GM12801 (cell line): ENCODE results near the gene FADS2.

ENCODE experiments used
- CTCF ChIP-seq: IDR thresholded peaks from one replicate; pipeline ENCODE4 v1.5.1; 2011; ENCODE audit warnings: control low read depth; ENCODE audit not compliant: insufficient read length; ENCODE audit errors: extremely low read depth

The FADS2 gene

DNA sequence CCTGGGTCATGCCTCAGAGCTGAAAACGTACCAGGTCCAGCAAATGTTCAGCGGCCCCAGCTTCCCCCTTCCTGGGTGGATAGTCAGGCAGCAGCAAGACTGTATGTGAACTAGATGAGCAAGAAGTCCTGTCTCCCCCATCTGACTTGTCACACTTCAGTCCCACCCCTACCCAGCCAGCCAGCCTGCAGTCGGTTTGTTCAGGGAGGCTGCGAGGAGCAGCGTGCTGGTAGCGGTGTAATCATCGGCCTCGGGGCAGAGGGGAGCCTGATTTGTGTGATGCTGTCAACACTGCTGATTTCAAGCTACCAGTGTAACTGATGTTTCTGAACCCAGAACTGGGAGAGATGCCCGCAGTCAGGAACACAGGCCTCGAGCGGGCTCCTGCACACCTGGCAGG lies 45.3 kb upstream of the FADS2 start:
- TF ChIP-seq CTCF: no peak

- no peak for TF ChIP-seq CTCF
Measured at GRCh38 chr11:61783717-61784505, 44.2 kb upstream of the FADS2 start.

- no peak for TF ChIP-seq CTCF
Measured at GRCh38 chr11:61784506-61784805, 43.6 kb upstream of the FADS2 start.

DNA sequence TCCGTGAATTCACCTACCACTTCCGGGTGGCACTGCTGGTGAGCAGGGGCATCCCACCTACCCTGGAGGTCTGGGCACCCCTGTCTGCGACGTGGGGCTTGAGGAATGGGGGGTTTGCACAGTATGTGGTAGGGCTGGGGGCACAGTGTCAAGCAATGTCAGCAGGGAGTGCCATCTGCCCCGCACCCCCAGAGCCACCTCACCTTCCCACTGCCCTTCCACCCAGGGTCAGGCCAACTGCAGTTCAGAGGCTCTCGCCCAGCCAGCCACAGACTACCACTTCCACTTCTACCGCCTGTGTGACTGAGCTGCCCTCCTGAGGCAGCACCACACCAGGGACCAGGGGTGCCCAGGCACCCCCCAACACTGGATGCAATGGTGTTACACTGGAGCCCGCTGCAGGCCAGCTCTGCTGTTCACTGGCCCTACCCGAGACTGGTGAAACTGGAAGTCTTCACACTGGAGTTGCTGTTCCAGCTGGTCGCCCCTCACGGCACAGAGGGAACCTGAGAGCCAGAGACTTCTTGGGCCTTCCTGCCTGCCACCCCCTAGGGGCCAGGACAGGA lies 42.2 kb upstream of the FADS2 start:
- no peak for TF ChIP-seq CTCF

GRCh38 chr11:61787928-61788491 lies 40.1 kb upstream of the FADS2 start:
- TF ChIP-seq CTCF: no peak

DNA sequence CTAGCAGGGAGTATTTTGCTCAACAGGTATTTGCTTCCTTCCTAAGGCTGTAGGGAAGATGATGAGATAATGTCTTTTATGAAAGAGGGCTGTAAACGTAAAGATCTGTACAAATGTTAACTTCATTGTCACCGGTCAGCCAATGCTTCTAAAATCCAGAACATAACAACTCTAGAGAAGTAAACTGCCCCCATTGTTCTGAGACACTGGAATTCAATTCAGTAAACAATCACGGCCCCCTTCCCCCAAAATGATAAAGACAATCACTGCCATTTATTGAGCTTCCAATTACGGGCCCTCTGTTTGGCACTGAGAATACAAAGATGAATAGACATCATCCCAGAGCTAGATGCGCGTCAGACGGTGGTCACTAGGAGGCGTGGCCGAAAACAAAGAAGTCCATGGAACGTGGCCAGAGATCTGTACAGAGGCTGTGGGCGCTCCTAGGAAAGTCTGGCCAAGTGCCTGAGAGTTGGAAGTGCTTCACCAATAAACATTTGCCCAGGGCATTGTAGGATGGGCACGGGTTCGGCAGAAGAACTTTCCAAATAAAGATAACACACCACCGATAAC lies 36.3 kb upstream of the FADS2 start:
- no peak for TF ChIP-seq CTCF

GRCh38 chr11:61792310-61793082 lies 35.6 kb upstream of the FADS2 start, which contains the start of the genes FEN1 and TMEM258:
TSS of gene FEN1 (plus strand) at chr11:61792911. CDS start at chr11:61795362, 2,451 bp downstream.
TSS of gene TMEM258 (minus strand) at chr11:61792599. CDS start at chr11:61792558, 41 bp downstream.
- TF ChIP-seq CTCF: no peak
